HuH-7.5 (cell line): Measurements from ENCODE around the gene ZMYM3.

Experiments used
- DNase-seq: peaks from one replicate; pipeline ENCODE4 v3.0.0; 2011; ENCODE audit warnings: low spot score

Gene ZMYM3

GRCh38 chrX:71214604-71215337 lies 39.2 kb downstream of the ZMYM3 start:
- DNase-seq = peak; percentile 40

DNA sequence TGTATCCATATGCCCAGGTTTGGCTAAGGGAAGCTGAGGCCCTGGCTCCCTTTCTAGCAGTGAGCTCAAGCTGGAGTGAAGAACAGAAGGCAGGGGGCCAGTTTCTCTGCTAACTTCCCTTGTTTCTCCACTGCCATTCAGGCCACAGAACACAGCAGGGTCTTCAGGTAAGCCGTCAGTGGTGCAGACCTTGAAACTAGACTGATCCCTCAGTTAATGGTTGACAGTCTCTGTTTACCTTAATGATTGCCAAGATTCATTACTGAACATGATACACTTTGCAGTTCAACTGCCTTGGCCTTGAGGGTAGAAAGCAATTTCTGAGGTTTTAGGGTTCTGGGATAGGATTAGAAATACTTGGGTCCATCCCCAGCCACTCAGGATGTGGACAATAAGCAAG lies 39.8 kb downstream of the ZMYM3 start:
- no peak for DNase-seq

- DNase-seq = no peak
These were observed 41.4 kb downstream of the ZMYM3 start for GRCh38 chrX:71212536-71212935.

DNA sequence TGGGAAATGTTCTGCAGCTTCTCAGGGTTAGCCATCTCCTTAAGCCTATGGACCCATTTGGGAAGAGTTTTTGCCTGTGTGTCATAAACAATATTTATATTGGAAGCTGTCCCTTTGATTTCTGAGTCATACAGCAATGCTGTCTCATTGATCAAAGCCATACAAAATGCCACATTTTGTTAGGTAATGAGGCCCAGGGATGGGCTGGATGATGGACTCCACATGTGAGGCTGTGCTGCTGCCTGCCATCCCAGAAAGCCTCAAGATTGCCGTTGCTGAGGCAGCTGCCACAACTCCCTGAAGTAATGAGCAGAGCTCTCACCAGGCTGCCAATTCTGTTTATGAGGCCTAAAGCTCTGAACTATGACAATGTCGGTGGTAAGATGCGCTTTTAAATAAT lies 43.1 kb downstream of the ZMYM3 start:
- no peak for DNase-seq

- DNase-seq = no peak
These were observed 54.5 kb downstream of the ZMYM3 start for GRCh38 chrX:71199252-71200008.

GRCh38 chrX:71198066-71198465 lies 55.9 kb downstream of the ZMYM3 start:
- DNase-seq = no peak

- DNase-seq = no peak
These were observed 57.8 kb downstream of the ZMYM3 start for GRCh38 chrX:71195964-71196649.

- DNase-seq = no peak
These were observed 62.7 kb downstream of the ZMYM3 start for GRCh38 chrX:71191248-71191647.
